Stimulated activated naive CD8-positive, alpha-beta T cell treated with anti-CD3 and anti-CD28 coated beads, Interleukin-15, Interleukin-2, amounts not matched to agents 100 ng/mL and 50 ng/mL, for 24 hours (primary cell): Measurements from ENCODE around the gene PRKD3.

Source experiments
- H3K27ac Mint-ChIP-seq: one replicate; pipeline ENCODE4 v1.8.0; 2021; ENCODE audit warnings: mild to moderate bottlenecking, mixed read lengths
- H3K27me3 Mint-ChIP-seq: one replicate; pipeline ENCODE4 v1.8.0; 2021; ENCODE audit warnings: mixed read lengths
- H3K36me3 Mint-ChIP-seq: one replicate; pipeline ENCODE4 v1.8.0; 2021; ENCODE audit warnings: low read depth, mixed read lengths
- H3K4me1 Mint-ChIP-seq: one replicate; pipeline ENCODE4 v1.8.0; 2021; ENCODE audit warnings: low read depth, mixed read lengths
- H3K4me3 Mint-ChIP-seq: one replicate; pipeline ENCODE4 v1.8.0; 2021; ENCODE audit warnings: mild to moderate bottlenecking, mixed read lengths
- H3K9me3 Mint-ChIP-seq: one replicate; pipeline ENCODE4 v1.8.0; 2021; ENCODE audit warnings: mixed read lengths

PRKD3 gene

DNA sequence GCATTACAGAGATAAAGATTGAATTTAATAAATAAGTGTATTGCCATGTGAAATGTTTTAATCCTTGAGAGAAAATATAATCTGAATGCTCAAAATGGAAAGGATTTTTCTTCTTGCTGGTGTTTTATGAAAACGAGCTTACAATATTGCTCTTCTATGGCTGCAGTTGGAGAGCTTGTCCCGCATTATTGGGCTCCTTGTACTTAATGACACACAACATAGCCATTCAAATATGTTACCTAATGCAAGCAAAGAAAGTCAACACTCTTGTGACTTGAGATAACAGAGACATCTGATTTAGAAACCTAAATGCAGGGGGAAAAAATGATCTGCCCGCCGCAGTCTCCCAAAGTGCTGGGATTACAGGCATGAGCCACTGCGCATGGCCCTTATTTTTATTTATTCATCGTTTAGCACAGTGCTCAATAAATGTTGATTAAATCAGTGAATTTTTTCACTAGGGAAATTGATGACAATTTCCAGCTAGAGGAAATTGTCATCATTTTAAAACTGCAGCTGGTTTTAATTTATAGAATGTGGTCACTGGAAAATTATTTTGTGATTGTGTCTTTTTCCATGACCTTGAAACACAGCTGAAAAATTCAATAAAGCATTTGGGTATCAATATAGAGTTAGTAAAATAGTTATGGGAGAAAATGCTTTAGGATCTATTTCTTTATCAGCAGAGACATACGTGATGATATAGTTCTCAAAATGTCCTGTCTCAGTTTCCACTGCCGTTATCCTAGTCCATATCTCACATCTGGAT lies 2.4 kb upstream of the PRKD3 start:
- Mint-ChIP-seq H3K4me1 (peaks cover 33% of the 10 kb centered on the region), H3K27me3 (peaks cover 25% of the 10 kb centered on the region), H3K4me3 (no peak overlapping the region), H3K9me3 (no peaks in the 10 kb centered on the region), H3K36me3 (peaks cover 8% of the 10 kb centered on the region), H3K27ac (no peak overlapping the region)

DNA sequence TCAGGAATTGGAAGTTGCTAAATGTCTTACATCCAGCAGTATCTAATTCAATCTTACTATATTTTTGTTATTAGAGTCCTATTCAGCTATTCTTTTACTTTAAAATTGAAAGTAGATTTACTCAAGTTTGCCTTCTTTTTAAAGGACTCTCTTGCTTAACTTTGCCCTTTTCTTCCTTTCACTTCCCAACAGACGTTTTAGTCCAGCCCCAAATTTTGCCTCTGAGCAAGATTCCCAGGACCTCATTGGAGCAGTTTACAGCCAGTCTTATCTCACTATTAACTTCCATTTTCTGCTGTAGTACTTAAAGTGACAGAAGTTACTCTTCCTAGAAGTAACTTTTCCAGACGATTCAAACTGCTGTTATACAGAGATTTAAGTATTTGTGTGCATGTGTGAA lies 1.7 kb upstream of the PRKD3 start:
- peaks cover 8% of the 10 kb centered on the region for H3K36me3 Mint-ChIP-seq
- H3K4me3 Mint-ChIP-seq = no peak overlapping the region
- H3K4me1 Mint-ChIP-seq = peaks cover 40% of the 10 kb centered on the region
- no peak overlapping the region for H3K27ac Mint-ChIP-seq
- no peaks in the 10 kb centered on the region for H3K9me3 Mint-ChIP-seq
- H3K27me3 Mint-ChIP-seq = peaks cover 22% of the 10 kb centered on the region

DNA sequence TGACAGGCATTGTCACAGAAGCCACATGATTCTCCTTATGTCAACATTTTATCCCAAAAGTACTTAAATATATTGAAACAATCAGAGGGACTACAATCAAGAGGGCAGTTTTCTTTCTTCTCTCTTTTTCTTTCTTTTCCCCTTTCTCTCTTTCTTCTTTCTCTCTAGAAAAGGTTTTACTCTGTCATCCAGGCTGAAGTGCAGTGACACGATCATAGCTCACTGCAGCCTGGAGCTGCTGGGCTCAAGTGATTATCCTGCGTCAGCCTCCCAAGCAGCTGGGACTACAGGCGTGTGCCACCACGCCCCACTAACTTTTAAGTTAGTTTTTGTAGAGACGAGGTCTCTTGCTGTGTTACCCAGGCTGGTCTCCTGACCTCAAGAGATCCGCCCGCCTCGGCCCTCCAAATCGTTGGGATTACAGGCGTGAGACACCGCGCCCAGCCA lies 1.0 kb upstream of the PRKD3 start:
- peak overlapping the region; percentile 82 for H3K4me3 Mint-ChIP-seq
- H3K27me3 Mint-ChIP-seq = peaks cover 19% of the 10 kb centered on the region
- H3K9me3 Mint-ChIP-seq = no peaks in the 10 kb centered on the region
- peak overlapping the region; percentile 72 for H3K27ac Mint-ChIP-seq
- H3K36me3 Mint-ChIP-seq = peaks cover 8% of the 10 kb centered on the region
- H3K4me1 Mint-ChIP-seq = peaks cover 43% of the 10 kb centered on the region

DNA sequence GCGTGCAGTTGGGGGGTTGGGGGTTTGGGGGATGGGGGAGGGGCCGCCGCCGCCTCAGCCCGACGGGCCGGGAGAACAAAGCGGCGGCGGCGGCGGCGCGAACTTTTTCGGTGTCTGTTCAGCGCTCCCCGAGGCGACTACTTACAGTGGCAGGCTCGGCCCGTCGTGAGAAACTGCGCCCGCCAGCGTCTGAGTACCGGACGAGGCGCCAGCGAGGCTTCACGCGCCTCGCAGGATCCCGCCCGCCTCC lies 172 bp downstream of the PRKD3 start:
- Mint-ChIP-seq H3K27ac (no peak overlapping the region), H3K9me3 (no peaks in the 10 kb centered on the region)

DNA sequence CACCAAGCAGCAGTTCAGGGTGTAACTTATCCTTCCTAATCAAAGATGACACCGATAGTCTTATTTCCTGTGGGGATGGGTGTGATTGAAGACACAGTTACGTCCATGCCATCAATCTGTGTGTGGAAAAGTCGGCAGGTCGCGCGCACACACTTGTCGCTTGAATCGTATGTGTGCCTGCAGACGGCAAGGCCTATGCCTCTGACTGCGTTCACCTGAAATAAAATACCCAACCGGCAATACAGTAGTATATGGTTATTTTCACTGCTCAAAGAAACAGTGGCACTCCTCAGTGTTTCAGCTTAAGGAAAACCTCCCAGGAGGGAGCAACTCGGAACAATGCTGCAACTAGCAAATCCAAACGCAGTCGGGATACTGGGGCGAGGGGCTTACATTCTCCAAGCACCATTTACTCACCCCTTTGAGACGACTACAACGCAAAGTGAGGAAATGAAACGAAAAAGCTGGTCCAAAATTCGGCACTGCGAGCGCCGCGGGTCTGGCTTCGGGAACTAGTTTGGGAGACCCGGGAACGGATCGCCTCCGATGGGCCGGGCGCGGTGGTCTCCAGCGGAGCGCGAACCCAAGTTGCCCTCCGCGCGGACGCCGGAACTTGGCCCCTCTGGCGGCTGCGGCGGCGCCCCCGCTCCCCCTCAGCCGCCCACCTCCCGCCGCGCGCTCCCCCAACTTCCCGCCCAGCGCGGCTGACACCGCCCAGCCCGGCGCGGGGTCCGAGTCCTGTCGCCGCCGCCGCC lies 675 bp downstream of the PRKD3 start:
- peaks cover 19% of the 10 kb centered on the region for H3K27me3 Mint-ChIP-seq
- peaks cover 17% of the 10 kb centered on the region for H3K36me3 Mint-ChIP-seq
- peaks cover 53% of the 10 kb centered on the region for H3K4me1 Mint-ChIP-seq
- H3K27ac Mint-ChIP-seq = peak overlapping the region; percentile 98
- H3K4me3 Mint-ChIP-seq = peak overlapping the region; percentile 98
- H3K9me3 Mint-ChIP-seq = no peaks in the 10 kb centered on the region

More for the DNA sequence above, 172 bp downstream of the PRKD3 start:
- Mint-ChIP-seq H3K27me3 (peaks cover 19% of the 10 kb centered on the region), H3K36me3 (peaks cover 16% of the 10 kb centered on the region), H3K4me1 (peaks cover 50% of the 10 kb centered on the region), H3K4me3 (peak overlapping the region; percentile 98)

DNA sequence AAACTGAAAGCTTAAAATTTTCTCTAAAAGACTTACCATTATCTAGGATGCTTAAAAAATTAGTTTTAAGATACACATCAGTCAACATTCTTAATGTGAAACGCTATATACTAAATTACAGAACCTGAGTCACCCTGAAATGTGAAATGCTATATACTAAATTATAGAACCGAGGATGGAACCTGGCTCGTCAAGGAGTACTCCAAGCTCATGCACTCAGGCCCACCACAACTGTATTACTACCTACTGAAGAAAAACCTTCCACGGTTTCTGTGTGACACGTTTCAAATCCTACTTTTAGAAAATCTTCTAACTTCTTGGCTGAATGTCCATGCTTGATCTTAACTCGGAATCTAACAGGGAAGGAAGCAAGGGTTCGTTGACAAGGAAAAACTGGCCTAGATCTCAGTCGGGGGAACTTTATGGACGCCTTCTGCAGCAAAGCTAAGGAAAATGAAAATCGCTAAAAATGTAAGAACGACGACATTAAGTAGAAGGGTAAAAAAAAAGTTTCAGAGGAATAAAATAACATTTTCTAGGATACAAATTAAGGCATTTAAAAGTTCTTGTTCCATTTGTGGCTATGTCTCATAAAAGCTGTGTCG lies 1.4 kb downstream of the PRKD3 start:
- Mint-ChIP-seq H3K4me1 (peaks cover 60% of the 10 kb centered on the region), H3K4me3 (peak overlapping the region; percentile 98), H3K9me3 (no peaks in the 10 kb centered on the region), H3K27me3 (peaks cover 19% of the 10 kb centered on the region), H3K27ac (peak overlapping the region; percentile 98), H3K36me3 (peaks cover 23% of the 10 kb centered on the region)

DNA sequence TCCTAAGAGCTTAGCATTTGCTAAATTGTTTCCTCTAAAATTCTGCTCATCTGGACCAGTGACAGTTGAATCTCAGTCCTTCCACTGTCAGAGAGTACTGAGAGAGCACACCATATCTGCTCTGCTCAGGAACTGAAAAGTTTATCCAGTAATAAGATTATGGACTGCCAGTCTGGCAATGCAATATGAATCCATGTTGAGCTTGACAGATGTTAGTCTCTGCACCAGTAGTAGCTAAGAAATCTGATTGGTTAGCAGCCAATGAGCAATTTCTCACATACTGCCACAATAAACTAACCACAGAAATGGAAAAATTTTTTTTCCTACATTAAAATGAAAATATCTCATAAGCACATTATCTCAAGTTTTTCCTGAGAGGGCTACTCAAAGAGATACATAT lies 2.3 kb downstream of the PRKD3 start:
- Mint-ChIP-seq H3K9me3 (no peaks in the 10 kb centered on the region), H3K27ac (peak overlapping the region; percentile 55), H3K36me3 (peaks cover 32% of the 10 kb centered on the region), H3K4me1 (peaks cover 69% of the 10 kb centered on the region), H3K4me3 (peak overlapping the region; percentile 98), H3K27me3 (peaks cover 15% of the 10 kb centered on the region)

DNA sequence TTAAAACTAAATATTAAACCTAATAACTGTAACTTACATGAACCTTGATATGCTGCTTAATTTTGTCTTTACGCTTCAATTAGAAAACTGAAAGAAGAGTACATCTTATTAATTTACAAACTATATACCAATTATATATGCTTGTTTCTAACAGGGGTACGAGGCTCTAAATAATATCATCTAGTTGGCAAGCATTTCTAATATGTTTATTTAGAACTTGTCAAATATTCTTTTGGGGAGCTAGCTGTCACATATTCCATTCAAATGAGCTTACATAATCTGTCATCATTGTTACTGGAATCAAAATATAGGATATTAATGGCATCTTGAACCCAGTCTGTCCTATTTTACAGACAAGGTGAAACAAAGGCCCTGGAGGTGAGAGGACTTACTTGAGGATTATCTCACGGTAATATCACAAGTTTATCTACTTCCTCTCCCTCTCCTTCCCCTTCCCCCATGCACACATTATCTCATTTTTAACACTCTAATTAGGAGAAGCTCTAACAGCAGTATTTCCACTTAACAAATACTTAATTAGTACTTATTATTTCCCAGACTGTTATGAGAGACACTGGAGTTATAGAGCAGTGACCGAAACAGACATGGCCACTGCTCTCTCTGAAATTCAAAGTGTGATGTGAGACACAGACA lies 3.5 kb downstream of the PRKD3 start:
- Mint-ChIP-seq H3K9me3 (no peaks in the 10 kb centered on the region), H3K27ac (no peak overlapping the region), H3K36me3 (peaks cover 40% of the 10 kb centered on the region), H3K4me3 (peak overlapping the region; percentile 34), H3K4me1 (peaks cover 73% of the 10 kb centered on the region), H3K27me3 (peaks cover 6% of the 10 kb centered on the region)

DNA sequence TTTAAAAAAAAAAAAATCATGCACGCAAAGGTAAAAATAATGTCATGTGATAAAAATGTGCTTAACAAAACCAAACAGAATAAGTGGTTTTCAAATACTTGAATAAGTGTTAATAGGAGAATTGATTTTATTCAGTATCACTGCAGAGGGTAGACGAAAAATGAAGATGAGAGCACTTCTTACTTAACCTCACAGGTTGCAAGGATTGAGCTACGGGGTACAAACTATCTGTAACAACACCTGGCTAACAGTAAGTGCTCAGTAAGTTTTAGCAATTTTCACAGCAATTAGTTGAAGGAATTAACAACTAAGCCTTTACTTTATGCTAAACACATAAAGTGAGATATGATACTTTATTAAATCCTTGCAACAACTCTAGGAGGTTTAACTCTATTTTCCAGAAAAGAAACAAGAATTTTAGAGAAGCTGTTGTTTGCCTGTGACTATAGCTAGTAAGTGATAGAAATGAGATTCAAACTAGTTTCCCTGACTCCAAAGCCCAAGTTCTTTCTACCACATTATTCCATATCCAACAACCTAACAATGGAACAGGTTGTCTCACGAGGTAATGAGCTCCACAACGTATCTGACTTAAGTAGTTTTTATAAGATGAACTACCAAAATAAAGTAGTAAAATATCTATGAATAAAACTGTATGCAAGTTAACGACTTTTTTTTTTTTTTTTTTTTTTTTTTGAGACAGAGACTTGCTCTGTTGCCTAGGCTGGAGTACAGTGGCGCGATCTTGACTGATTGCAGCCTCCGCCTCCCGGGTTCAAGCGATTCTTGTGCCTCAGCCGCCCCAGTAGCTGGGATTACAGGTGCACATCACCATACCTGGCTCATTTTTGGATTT lies 4.7 kb downstream of the PRKD3 start:
- H3K4me3 Mint-ChIP-seq = no peak overlapping the region
- no peaks in the 10 kb centered on the region for H3K27me3 Mint-ChIP-seq
- H3K27ac Mint-ChIP-seq = no peak overlapping the region
- H3K4me1 Mint-ChIP-seq = peaks cover 75% of the 10 kb centered on the region
- H3K9me3 Mint-ChIP-seq = no peaks in the 10 kb centered on the region
- peaks cover 52% of the 10 kb centered on the region for H3K36me3 Mint-ChIP-seq

DNA sequence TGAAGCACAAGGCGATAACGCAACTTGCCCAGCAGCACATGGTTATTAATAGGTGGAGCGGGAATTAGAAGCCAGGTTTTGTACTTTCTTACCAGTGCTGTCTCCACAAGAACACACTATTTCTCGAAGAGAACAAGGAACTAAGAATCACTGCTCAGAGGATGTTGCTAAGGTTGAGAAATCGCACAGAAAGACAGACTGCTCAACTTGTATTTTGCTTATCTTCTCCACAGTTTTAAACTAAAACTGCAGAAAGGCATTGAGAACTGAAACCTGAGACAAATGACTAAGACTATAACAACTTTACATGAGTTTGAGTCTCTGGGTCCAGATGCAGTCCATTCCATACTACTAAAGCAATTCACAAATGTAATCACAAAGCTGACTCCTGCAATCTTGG lies 6.2 kb downstream of the PRKD3 start:
- peaks cover 78% of the 10 kb centered on the region for H3K4me1 Mint-ChIP-seq
- no peak overlapping the region for H3K4me3 Mint-ChIP-seq
- H3K36me3 Mint-ChIP-seq = peaks cover 58% of the 10 kb centered on the region
- no peaks in the 10 kb centered on the region for H3K27me3 Mint-ChIP-seq
- no peaks in the 10 kb centered on the region for H3K9me3 Mint-ChIP-seq
- peak overlapping the region; percentile 10 for H3K27ac Mint-ChIP-seq

DNA sequence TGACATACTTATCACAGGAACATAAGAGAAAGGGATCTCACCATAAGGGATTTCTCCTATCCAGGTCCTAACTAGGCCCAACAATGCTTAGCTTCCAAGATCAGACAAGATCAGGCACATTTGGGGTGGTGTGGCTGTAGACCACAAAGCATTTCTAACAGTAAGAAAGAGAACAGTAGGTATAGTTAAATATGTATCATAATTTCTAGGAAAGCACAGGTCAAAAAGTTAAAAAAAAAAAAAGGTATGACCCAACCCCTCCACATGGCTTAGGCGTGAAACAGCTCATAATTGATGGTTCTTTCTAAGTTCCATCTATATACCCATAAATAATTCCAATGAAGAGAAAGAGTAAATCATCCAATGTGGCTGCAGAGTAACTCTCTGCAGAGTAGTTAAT lies 6.9 kb downstream of the PRKD3 start:
- H3K4me1 Mint-ChIP-seq = peaks cover 78% of the 10 kb centered on the region
- H3K27me3 Mint-ChIP-seq = no peaks in the 10 kb centered on the region
- peaks cover 60% of the 10 kb centered on the region for H3K36me3 Mint-ChIP-seq
- H3K27ac Mint-ChIP-seq = peak overlapping the region; percentile 53
- H3K4me3 Mint-ChIP-seq = peak overlapping the region; percentile 33
- H3K9me3 Mint-ChIP-seq = no peaks in the 10 kb centered on the region

DNA sequence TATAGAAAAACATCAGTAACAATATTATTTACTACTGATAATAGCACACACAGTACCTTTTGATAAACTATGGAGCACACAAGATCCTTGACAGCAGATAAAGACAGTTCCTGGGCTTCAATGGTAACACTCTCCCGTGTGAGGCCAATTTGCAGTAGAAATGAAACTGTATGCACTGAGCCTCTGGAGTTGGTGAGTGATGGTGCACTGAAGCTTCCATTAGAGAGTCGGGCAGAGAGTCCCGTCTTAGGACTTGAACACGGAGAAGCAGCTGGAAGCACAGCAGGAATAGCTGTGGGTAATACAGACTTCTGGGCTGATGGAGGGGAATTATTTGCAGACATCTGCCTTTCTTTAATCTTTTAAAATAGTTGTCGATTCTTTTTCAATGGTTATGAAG lies 8.5 kb downstream of the PRKD3 start:
- Mint-ChIP-seq H3K27ac (no peak overlapping the region), H3K4me1 (peaks cover 75% of the 10 kb centered on the region), H3K27me3 (no peaks in the 10 kb centered on the region), H3K36me3 (peaks cover 60% of the 10 kb centered on the region), H3K4me3 (no peak overlapping the region), H3K9me3 (no peaks in the 10 kb centered on the region)

DNA sequence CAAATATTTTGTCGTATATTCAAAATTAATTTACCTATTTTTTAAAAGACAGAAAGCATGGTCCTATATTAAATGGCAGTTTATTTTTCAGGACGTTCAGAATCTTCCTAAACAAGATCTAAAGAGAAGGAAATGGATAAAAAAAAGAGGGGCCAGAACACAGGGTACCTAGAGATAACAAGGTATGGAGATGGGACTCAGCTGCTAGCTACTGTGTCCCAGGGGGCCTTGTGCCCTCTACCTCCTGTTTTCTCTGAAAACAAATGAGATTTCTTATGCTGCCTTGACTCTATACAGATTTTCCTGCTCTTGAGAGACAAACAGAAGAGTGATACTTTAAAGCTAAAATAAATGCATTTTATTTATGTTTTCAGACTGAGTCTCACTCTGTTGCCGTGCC lies 9.3 kb downstream of the PRKD3 start:
- Mint-ChIP-seq H3K4me1 (peaks cover 82% of the 10 kb centered on the region), H3K36me3 (peaks cover 65% of the 10 kb centered on the region), H3K4me3 (no peak overlapping the region), H3K27me3 (no peaks in the 10 kb centered on the region), H3K27ac (no peak overlapping the region), H3K9me3 (no peaks in the 10 kb centered on the region)

DNA sequence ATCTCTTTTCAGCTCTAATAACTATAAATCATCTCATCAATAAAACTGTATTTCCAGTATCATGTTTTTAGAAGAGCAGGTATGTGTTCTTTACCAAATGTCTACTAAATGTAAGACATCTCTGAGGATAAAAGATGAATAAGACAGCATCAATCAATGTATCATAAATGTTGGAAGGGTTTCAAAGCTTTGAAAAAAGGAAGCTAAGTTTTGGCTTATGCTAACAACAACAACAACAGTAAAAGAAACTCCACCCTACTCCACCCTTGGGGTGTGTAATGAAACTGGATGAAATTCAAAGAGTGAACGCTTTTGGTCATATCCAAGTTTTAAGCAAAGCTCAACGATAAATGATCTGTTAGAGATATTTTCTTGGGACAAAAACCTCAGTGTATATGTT lies 17.1 kb downstream of the PRKD3 start:
- Mint-ChIP-seq H3K36me3 (peaks cover 20% of the 10 kb centered on the region), H3K27ac (no peak overlapping the region), H3K4me1 (peaks cover 36% of the 10 kb centered on the region), H3K27me3 (no peaks in the 10 kb centered on the region), H3K4me3 (no peak overlapping the region), H3K9me3 (no peaks in the 10 kb centered on the region)
